Measurements from ENCODE around the gene CHKA.

Gene CHKA

GRCh38 chr11:68067991-68068390 lies 53.2 kb downstream of the CHKA start:
- DNase-seq = no peak

- no peak for DNase-seq
Observed at GRCh38 chr11:68066742-68067141, 54.4 kb downstream of the CHKA start.

- DNase-seq = no peak
Observed at GRCh38 chr11:68065841-68066240, 55.3 kb downstream of the CHKA start.

- no peak for DNase-seq
Observed at GRCh38 chr11:68064926-68065325, 56.3 kb downstream of the CHKA start.

GRCh38 chr11:68061508-68061907 lies 59.7 kb downstream of the CHKA start:
- DNase-seq = no peak

- no peak for DNase-seq
Observed at GRCh38 chr11:68057807-68058206, 63.4 kb downstream of the CHKA start.

GRCh38 chr11:68056317-68057285 lies 64.6 kb downstream of the CHKA start:
- DNase-seq = no peak

- no peak for DNase-seq
Observed at GRCh38 chr11:68053981-68054812, 67.0 kb downstream of the CHKA start.

- no peak for DNase-seq
Observed at GRCh38 chr11:68053117-68053516, 68.1 kb downstream of the CHKA start.

GRCh38 chr11:68052137-68052873 lies 68.9 kb downstream of the CHKA start:
- DNase-seq = no peak

- no peak for DNase-seq
Observed at GRCh38 chr11:68051191-68052136, 69.7 kb downstream of the CHKA start.

- no peak for DNase-seq
Observed at GRCh38 chr11:68050371-68050841, 70.8 kb downstream of the CHKA start.

GRCh38 chr11:68049509-68050370 lies 71.4 kb downstream of the CHKA start:
- DNase-seq = no peak

GRCh38 chr11:68048681-68049508 lies 72.3 kb downstream of the CHKA start:
- DNase-seq = no peak

GRCh38 chr11:68047437-68048290 lies 73.5 kb downstream of the CHKA start:
- no peak for DNase-seq

GRCh38 chr11:68044898-68045351 lies 76.3 kb downstream of the CHKA start:
- DNase-seq = no peak

GRCh38 chr11:68044145-68044813 lies 76.9 kb downstream of the CHKA start:
- DNase-seq = no peak
